K562 (cell line): ENCODE data around the gene SERPINA12. TPM values are rescaled to one million over a fixed set of nuclear protein-coding genes. Genes with fewer than 3 reads are reported as not detected.

ENCODE experiments used
- ATAC-seq: fragments of 200-7000 bp; cut with Tn5 transposase; 3 replicates; pipeline ENCODE4 v1.9.1; 2020; ENCODE audit warnings: moderate library complexity
- BruUV-seq: library from RNA; stranded (reverse); fragments of 400-500 nt; replicated peaks from 2 replicates; lab custom pipeline; 2021; lab: Mats Ljungman, UMichigan
- CTCF ChIA-PET: fragments of 300-600 bp; formaldehyde crosslinking; extraction: SDS; loops from one replicate; lab custom pipeline; 2021; ENCODE audit warnings: low intra/inter-chr PET ratio; lab: Yijun Ruan, JAX
- POLR2A ChIA-PET: fragments of 300-600, 350-650 bp; sonication (Branson Sonifier 250); formaldehyde crosslinking; extraction: SDS; loops from one replicate; lab custom pipeline; 2021; ENCODE audit warnings: antibody characterized with exemption, inconsistent platforms; lab: Yijun Ruan, JAX
- DNase-seq, 4 experiments: peaks; one replicate each; pipeline versions ENCODE4 v3.0.0 to v3.0.0-alpha.2; 2011 to 2018; ENCODE audit warnings: low spot score in 3 of 4, mixed read lengths in 3 of 4; ENCODE audit errors: extremely low read depth in 1 of 4
- FAIRE-seq: peaks from 2 replicates; lab custom pipeline; 2011; peaks lifted over from hg19 to GRCh38; lab: Jason Lieb, UNC
- H2AFZ ChIP-seq: 2 replicates; pipeline ENCODE4 v1.6.0; 2011; ENCODE audit warnings: low read depth, low read length, control low read depth, inconsistent platforms
- H3K27ac ChIP-seq: fragments of 200-600 bp; 3 replicates; pipeline ENCODE4 v1.8.0; 2011; ENCODE audit warnings: low read depth, mild to moderate bottlenecking, control low read depth, inconsistent platforms, low read length, moderate library complexity, mixed read lengths; ENCODE audit errors: extremely low read depth
- H3K27me3 ChIP-seq, 2 experiments: fragments of 300-600 bp in 1 of 2; 2 replicates in 1 of 2; 3 replicates in 1 of 2; pipeline versions ENCODE4 v1.6.0 to v1.8.0; 2011; ENCODE audit warnings: inconsistent platforms in 2 of 2, low read length in 2 of 2, mild to moderate bottlenecking in 1 of 2, mixed read lengths in 1 of 2, moderate library complexity in 1 of 2; ENCODE audit not compliant: control insufficient read depth in 2 of 2, insufficient read depth in 2 of 2
- H3K36me3 ChIP-seq: fragments of 300-600 bp; 3 replicates; pipeline ENCODE4 v1.8.0; 2011; ENCODE audit warnings: mild to moderate bottlenecking, low read length, inconsistent platforms; ENCODE audit not compliant: control insufficient read depth, insufficient read depth
- H3K4me1 ChIP-seq, 2 experiments: fragments of 200-600 bp in 1 of 2; replicated peaks in 1 of 2; 2 replicates in 1 of 2; 3 replicates in 1 of 2; pipeline versions ENCODE4 v1.5.1 to v1.8.0; 2011; ENCODE audit warnings: inconsistent platforms in 2 of 2, low read length in 2 of 2, mild to moderate bottlenecking in 1 of 2, mixed read lengths in 1 of 2, moderate library complexity in 1 of 2; ENCODE audit not compliant: control insufficient read depth in 2 of 2, insufficient read depth in 2 of 2
- H3K4me2 ChIP-seq: 2 replicates; pipeline ENCODE4 v1.6.1; 2011; ENCODE audit warnings: low read length, control low read depth, inconsistent platforms, mixed read lengths; ENCODE audit not compliant: insufficient read depth
- H3K4me3 ChIP-seq: fragments of 200-600 bp; sonication (generic), shearing (Covaris generic); 2 replicates; pipeline ENCODE4 v1.5.1; 2016; ENCODE audit warnings: control low read depth, inconsistent platforms
- H3K79me2 ChIP-seq: fragments of 200-600 bp; 3 replicates; pipeline ENCODE4 v1.8.0; 2011; ENCODE audit warnings: low read length, inconsistent platforms; ENCODE audit not compliant: control insufficient read depth, insufficient read depth
- H3K9ac ChIP-seq, 2 experiments: 2 replicates each; pipeline versions ENCODE4 v1.6.0 to v1.6.1; 2011; ENCODE audit warnings: low read depth in 2 of 2, low read length in 2 of 2, control low read depth in 1 of 2, inconsistent platforms in 1 of 2, mild to moderate bottlenecking in 1 of 2, mixed read lengths in 1 of 2; ENCODE audit not compliant: insufficient read depth in 1 of 2
- H3K9me1 ChIP-seq: one replicate; pipeline ENCODE4 v1.6.0; 2011; ENCODE audit warnings: inconsistent platforms, mild to moderate bottlenecking, low read length, moderate library complexity; ENCODE audit not compliant: control insufficient read depth, insufficient read depth
- H3K9me3 ChIP-seq: replicated peaks from 2 replicates; pipeline ENCODE4 v1.5.1; 2011; ENCODE audit warnings: low read depth, low read length, inconsistent platforms; ENCODE audit not compliant: control insufficient read depth, insufficient read depth
- H4K20me1 ChIP-seq: replicated peaks from 2 replicates; pipeline ENCODE4 v1.6.1; 2011; ENCODE audit warnings: low read length, inconsistent platforms, mixed read lengths; ENCODE audit not compliant: control insufficient read depth, insufficient read depth
- CEBPG ChIP-seq, 3 experiments: fragments of 200-800 bp in 1 of 3; sonication (Bioruptor generic) in 1 of 3; sonication (generic) in 1 of 3; formaldehyde crosslinking in 1 of 3; IDR thresholded peaks in 2 of 3; conservative IDR thresholded peaks in 1 of 3; 2 replicates each; pipeline versions ENCODE4 v1.6.1 to v1.8.0; 2016 to 2022; ENCODE audit warnings: missing compliant biosample characterization in 2 of 3, missing genetic modification characterization in 2 of 3, mild to moderate bottlenecking in 1 of 3, missing genetic modification reagents in 1 of 3
- CHD4 ChIP-seq: fragments of 200-600 bp; sonication (generic); IDR thresholded peaks from 3 replicates; pipeline ENCODE4 v1.6.1; 2012; ENCODE audit warnings: low read depth, mild to moderate bottlenecking, mixed read lengths, low read length, inconsistent platforms; ENCODE audit not compliant: insufficient read depth, insufficient replicate concordance, poor library complexity, severe bottlenecking
- FOXM1 ChIP-seq, 2 experiments: fragments of 450-650 bp in 1 of 2; sonication (generic) in 1 of 2; formaldehyde crosslinking in 1 of 2; IDR thresholded peaks; 2 replicates each; pipeline versions ENCODE4 v1.6.1 to v1.9.0; 2017 to 2022; ENCODE audit warnings: low read depth in 2 of 2, mild to moderate bottlenecking in 2 of 2, missing genetic modification reagents in 1 of 2, moderate library complexity in 1 of 2
- GTF2F1 ChIP-seq: IDR thresholded peaks from 2 replicates; pipeline ENCODE4 v1.6.1; 2011; ENCODE audit warnings: low read depth, low read length, improper control_type of control experiment
- HMG20A ChIP-seq: fragments of 450-650 bp; formaldehyde crosslinking; conservative IDR thresholded peaks from 2 replicates; pipeline ENCODE4 v1.4.0; 2020; ENCODE audit warnings: mild to moderate bottlenecking, mixed read lengths
- MTA2 ChIP-seq: fragments of 450-650 bp; IDR thresholded peaks from 2 replicates; pipeline ENCODE4 v1.6.1; 2016; ENCODE audit warnings: low read depth
- NFRKB ChIP-seq: fragments of 450-650 bp; IDR thresholded peaks from 2 replicates; pipeline ENCODE4 v1.6.1; 2016; ENCODE audit warnings: low read depth
- SIN3B ChIP-seq: fragments of 450-650 bp; IDR thresholded peaks from 2 replicates; pipeline ENCODE4 v1.6.1; 2017; ENCODE audit warnings: low read depth, mild to moderate bottlenecking, moderate library complexity
- TBL1XR1 ChIP-seq, 2 experiments: IDR thresholded peaks; 2 replicates each; pipeline ENCODE4 v1.6.1; 2012; ENCODE audit warnings: improper control_type of control experiment in 2 of 2, low read length in 2 of 2, mild to moderate bottlenecking in 1 of 2
- TRIM28 ChIP-seq: fragments of 450-650 bp; IDR thresholded peaks from 2 replicates; pipeline ENCODE4 v1.6.1; 2017
- ZNF212 ChIP-seq: fragments of 450-650 bp; formaldehyde crosslinking; IDR thresholded peaks from 2 replicates; pipeline ENCODE4 v1.4.0; 2020; ENCODE audit warnings: mild to moderate bottlenecking
- WGBS: fragments of 100-300 bp; shearing (Covaris generic); methylation state at CpG from one replicate; pipeline ENCODE4 v1.1.6; 2016; ENCODE audit warnings: low coverage, mixed read lengths; ENCODE audit not compliant: insufficient coverage; ENCODE audit errors: missing lambda C conversion rate; 5-methylcytosine and 5-hydroxymethylcytosine counted together
- in situ Hi-C: fragments of 300-500 bp; cut with MboI; formaldehyde crosslinking; loops from 4 replicates; pipeline ENCODE4 v1.15.0; 2018; ENCODE audit warnings: inconsistent platforms, mixed read lengths
- intact Hi-C: fragments of 100-400 bp; cut with micrococcal nuclease; formaldehyde crosslinking; loops from 2 replicates; pipeline ENCODE4 v1.14.2; 2022
- polyA plus RNA-seq, 8 experiments: library from polyadenylated mRNA; depleted of rRNA in 4 of 8; stranded (reverse) in 5 of 8; unstranded in 3 of 8; fragments of >200 nt; fragmentation: Nextera tagmentation in 2 of 8; fragmentation: Illumina TruSeq in 1 of 8; extraction: Ambion mirVana in 2 of 8; extraction: Trizol in 1 of 8; gene quantifications; 2 replicates each; pipeline versions ENCODE4 v1.2.1 to v1.2.3, GENCODE V29; 2011 to 2014; ENCODE audit warnings: inconsistent platforms in 1 of 8, missing spikeins in 1 of 8
- total RNA-seq, 7 experiments: library from RNA; depleted of rRNA in 6 of 7; stranded (reverse); fragments of >200 nt in 6 of 7; fragmentation: Illumina TruSeq in 2 of 7; extraction: Trizol in 2 of 7; gene quantifications; 2 replicates each; pipeline versions ENCODE4 v1.2.1 to v1.2.3, GENCODE V29; 2011 to 2021; ENCODE audit warnings: low replicate concordance in 1 of 7
- TF ChIP-seq, protein P1 (sequence below): fragments of 250-450 bp; sonication (Bioruptor Pico); IDR thresholded peaks from 2 replicates; pipeline ENCODE4 v1.8.0; 2021; ENCODE audit warnings: mild to moderate bottlenecking, moderate library complexity
- TF ChIP-seq, protein P2 (sequence below): fragments of 450-650 bp; conservative IDR thresholded peaks from 2 replicates; pipeline ENCODE4 v1.6.1; 2016; ENCODE audit warnings: missing genetic modification characterization, low read depth, mild to moderate bottlenecking, control low read depth, missing compliant biosample characterization
- TF ChIP-seq, protein P3 (sequence below), 2 experiments: fragments of 450-650 bp; conservative IDR thresholded peaks; 2 replicates each; pipeline ENCODE4 v1.6.1; 2017; ENCODE audit warnings: mild to moderate bottlenecking in 2 of 2, moderate library complexity in 2 of 2

The SERPINA12 gene
- total and polyA plus RNA-seq, 9 of the 15 experiments (the other 6 are each of a cell fraction or from before 2014, with no cell fraction given) = not detected

DNA sequence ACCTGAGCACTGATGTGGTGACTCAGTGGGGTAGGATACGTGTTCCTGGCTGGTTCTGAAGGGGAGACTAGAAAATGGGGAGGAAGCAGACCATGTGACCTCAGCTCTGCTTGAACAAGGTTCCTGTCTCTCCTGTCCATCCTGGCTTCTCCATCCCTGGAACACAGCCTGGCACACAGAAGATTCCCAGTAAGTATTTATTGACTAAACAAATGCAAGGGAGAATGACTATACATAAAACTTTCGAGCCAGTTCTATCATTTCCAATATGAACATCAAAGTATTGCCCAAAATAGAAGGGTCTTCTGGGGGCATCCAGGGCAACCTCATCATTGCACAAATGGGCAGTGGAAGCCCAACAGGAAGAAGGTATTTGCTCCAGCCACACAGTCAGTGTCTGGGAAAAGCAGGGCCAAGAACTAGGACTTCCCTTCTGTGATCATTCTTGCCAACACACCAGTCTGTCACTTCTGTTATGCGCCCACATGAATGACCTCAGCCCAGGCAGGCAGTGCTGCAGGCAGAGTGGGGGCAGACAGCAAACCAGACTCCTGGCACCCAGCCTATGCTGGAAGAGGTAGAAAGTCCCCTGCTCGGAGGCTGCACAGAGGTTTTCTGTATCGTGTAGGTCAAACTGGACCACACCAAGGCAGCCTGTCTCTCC, 27.7 kb downstream of the SERPINA12 start (continued):
- TF ChIP-seq, protein P1, sequence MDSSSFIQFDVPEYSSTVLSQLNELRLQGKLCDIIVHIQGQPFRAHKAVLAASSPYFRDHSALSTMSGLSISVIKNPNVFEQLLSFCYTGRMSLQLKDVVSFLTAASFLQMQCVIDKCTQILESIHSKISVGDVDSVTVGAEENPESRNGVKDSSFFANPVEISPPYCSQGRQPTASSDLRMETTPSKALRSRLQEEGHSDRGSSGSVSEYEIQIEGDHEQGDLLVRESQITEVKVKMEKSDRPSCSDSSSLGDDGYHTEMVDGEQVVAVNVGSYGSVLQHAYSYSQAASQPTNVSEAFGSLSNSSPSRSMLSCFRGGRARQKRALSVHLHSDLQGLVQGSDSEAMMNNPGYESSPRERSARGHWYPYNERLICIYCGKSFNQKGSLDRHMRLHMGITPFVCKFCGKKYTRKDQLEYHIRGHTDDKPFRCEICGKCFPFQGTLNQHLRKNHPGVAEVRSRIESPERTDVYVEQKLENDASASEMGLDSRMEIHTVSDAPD (CRISPR knock-in tag) = no peak
- TF ChIP-seq CEBPG (CRISPR knock-in tag; IDR thresholded peaks at IDR 0.05) (no peak), CEBPG (tag; conservative IDR thresholded peaks at IDR 0.05 in 1 of 2, IDR thresholded peaks at IDR 0.05 in 1 of 2) (no peak), TRIM28 (no peak), GTF2F1 (no peak)

DNA sequence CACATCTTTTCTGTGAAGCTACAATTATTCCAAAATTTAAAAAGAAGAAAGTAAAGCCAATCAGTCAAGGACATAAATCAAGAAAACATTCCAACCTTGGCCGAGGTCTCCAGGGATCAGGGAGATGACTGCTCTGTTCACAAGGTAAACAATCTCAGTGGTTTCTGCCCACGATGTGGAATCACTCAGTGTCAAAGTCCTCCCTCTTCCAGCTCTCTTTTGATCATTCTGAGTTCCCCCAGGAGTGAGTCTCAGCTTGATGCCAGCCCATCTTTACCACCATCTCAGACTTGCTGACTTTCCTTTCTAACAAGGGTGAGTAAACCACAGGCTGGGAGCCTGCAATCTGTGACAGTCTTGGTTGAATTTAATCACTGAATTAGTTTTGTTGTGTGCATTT, 28.5 kb downstream of the SERPINA12 start:
- 0% methylated on average over 2 of the region's 2 CpGs for WGBS
- H3K4me1 ChIP-seq = no peaks in the 10 kb centered on the region
- H4K20me1 ChIP-seq = no peaks in the 10 kb centered on the region
- no peak overlapping the region for H2AFZ ChIP-seq
- CTCF ChIA-PET = no interaction called here
- FAIRE-seq = no peak
- H3K27ac ChIP-seq = no peak overlapping the region
- no peaks in the 10 kb centered on the region for H3K9me3 ChIP-seq
- intact Hi-C loops (no loop called here), in situ Hi-C loops (no loop called here)
- ATAC-seq = no peak
- H3K4me3 ChIP-seq = no peak overlapping the region
- H3K9ac ChIP-seq = no peak overlapping the region
- no peak for DNase-seq
- BruUV-seq = no TSS peak
- POLR2A ChIA-PET = interaction anchor here (0.6 kb wide), 1 partner anchor 81 kb away, joined by 4 read pairs; no protein-coding TSS in a partner anchor
- TF ChIP-seq, protein P2, sequence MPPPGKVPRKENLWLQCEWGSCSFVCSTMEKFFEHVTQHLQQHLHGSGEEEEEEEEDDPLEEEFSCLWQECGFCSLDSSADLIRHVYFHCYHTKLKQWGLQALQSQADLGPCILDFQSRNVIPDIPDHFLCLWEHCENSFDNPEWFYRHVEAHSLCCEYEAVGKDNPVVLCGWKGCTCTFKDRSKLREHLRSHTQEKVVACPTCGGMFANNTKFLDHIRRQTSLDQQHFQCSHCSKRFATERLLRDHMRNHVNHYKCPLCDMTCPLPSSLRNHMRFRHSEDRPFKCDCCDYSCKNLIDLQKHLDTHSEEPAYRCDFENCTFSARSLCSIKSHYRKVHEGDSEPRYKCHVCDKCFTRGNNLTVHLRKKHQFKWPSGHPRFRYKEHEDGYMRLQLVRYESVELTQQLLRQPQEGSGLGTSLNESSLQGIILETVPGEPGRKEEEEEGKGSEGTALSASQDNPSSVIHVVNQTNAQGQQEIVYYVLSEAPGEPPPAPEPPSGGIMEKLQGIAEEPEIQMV (tag) = no peak
- TF ChIP-seq, protein P3, sequence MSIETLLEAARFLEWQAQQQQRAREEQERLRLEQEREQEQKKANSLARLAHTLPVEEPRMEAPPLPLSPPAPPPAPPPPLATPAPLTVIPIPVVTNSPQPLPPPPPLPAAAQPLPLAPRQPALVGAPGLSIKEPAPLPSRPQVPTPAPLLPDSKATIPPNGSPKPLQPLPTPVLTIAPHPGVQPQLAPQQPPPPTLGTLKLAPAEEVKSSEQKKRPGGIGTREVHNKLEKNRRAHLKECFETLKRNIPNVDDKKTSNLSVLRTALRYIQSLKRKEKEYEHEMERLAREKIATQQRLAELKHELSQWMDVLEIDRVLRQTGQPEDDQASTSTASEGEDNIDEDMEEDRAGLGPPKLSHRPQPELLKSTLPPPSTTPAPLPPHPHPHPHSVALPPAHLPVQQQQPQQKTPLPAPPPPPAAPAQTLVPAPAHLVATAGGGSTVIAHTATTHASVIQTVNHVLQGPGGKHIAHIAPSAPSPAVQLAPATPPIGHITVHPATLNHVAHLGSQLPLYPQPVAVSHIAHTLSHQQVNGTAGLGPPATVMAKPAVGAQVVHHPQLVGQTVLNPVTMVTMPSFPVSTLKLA (conservative IDR thresholded peaks at IDR 0.05) = no peak
- TF ChIP-seq GTF2F1 (no peak), TBL1XR1 (IDR thresholded peaks at IDR 0.05; ENCODE audit: low read length in 2 of 2) (no peak), ZNF212 (CRISPR knock-in tag) (no peak), MTA2 (no peak), HMG20A (CRISPR knock-in tag) (no peak), NFRKB (no peak), CHD4 (no peak), SIN3B (no peak), FOXM1 (IDR thresholded peaks at IDR 0.05; ENCODE audit: low read depth) (no peak), FOXM1 (CRISPR knock-in tag; IDR thresholded peaks at IDR 0.05; ENCODE audit: low read depth) (no peak)
- H3K9me1 ChIP-seq = no peaks in the 10 kb centered on the region
- no peaks in the 10 kb centered on the region for H3K79me2 ChIP-seq
- H3K4me2 ChIP-seq = no peak overlapping the region
- H3K36me3 ChIP-seq = no peaks in the 10 kb centered on the region
- H3K27me3 ChIP-seq = no peaks in the 10 kb centered on the region
